Heart left ventricle (tissue), 16 donors: ENCODE data around the gene DHX29. TPM values are rescaled to one million over a fixed set of nuclear protein-coding genes. Genes with fewer than 3 reads are reported as not detected.

Experiments used
- ATAC-seq, 4 donors: fragments of 200-7000 bp; cut with Tn5 transposase; one replicate each; pipeline ENCODE4 v1.9.1; 2020 to 2022; ENCODE audit warnings: moderate library complexity in 4 of 4, mild to moderate bottlenecking in 3 of 4, moderate number of reproducible peaks in 1 of 4
- DNase-seq, 5 donors: peaks; one replicate each; pipeline ENCODE4 v3.0.0-alpha.2; 2020
- H3K27ac ChIP-seq, 12 donors: fragments of 200-600 bp; sonication (generic) in 4 of 12; one replicate each; pipeline versions ENCODE4 v1.5.0 to v1.8.0; 2016 to 2022; ENCODE audit warnings: mild to moderate bottlenecking in 2 of 12
- H3K27me3 ChIP-seq, 9 donors: fragments of 200-600 bp; sonication (generic) in 2 of 9; one replicate each; pipeline versions ENCODE4 v1.5.1 to v1.8.0; 2016 to 2022; ENCODE audit warnings: mild to moderate bottlenecking in 3 of 9
- H3K36me3 ChIP-seq, 9 donors: fragments of 200-600 bp; sonication (generic) in 2 of 9; one replicate each; pipeline versions ENCODE4 v1.5.0 to v1.8.0; 2018 to 2022; ENCODE audit warnings: mild to moderate bottlenecking in 2 of 9
- H3K4me1 ChIP-seq, 12 donors: fragments of 200-600 bp; sonication (generic) in 4 of 12; one replicate each; pipeline versions ENCODE4 v1.5.0 to v1.8.0; 2016 to 2022; ENCODE audit warnings: mild to moderate bottlenecking in 3 of 12
- H3K4me3 ChIP-seq, 12 donors: fragments of 200-600 bp; sonication (generic) in 4 of 12; one replicate each; pipeline versions ENCODE4 v1.5.0 to v1.8.0; 2017 to 2022; ENCODE audit warnings: mild to moderate bottlenecking in 9 of 12, moderate library complexity in 4 of 12
- H3K9me3 ChIP-seq, 12 donors: fragments of 200-600 bp; sonication (generic) in 4 of 12; one replicate each; pipeline versions ENCODE4 v1.5.0 to v1.8.0; 2016 to 2022; ENCODE audit warnings: mild to moderate bottlenecking in 1 of 12
- POLR2A ChIP-seq, 2 donors: fragments of 450-650 bp; IDR thresholded peaks; one replicate each; pipeline ENCODE4 v1.6.1; 2017; ENCODE audit warnings: antibody characterized with exemption in 2 of 2, mild to moderate bottlenecking in 2 of 2, moderate library complexity in 2 of 2
- WGBS, 4 donors: extraction: QIAGEN DNeasy Blood & Tissue Kit in 2 of 4; methylation state at CpG; one replicate each; pipeline versions ENCODE4 v1.1.5 to v1.1.7; 2013 to 2018; 5-methylcytosine and 5-hydroxymethylcytosine counted together
- intact Hi-C, 10 donors: fragments of 100-400 bp; cut with DNase I; formaldehyde crosslinking; loops; one replicate each; pipeline versions ENCODE4 v1.11.1 to v1.14.2; 2022
- polyA plus RNA-seq, 2 donors: library from polyadenylated mRNA; stranded (reverse); fragments of 200-250 nt; gene quantifications; one replicate each; pipeline ENCODE4 v1.2.3, GENCODE V29; 2013
- total RNA-seq, 9 donors: library from RNA; depleted of rRNA in 2 of 9; stranded (reverse); fragments of >200 nt in 2 of 9; fragmentation: NEBNext Ultra II Directional in 3 of 9; extraction: Animal tissue kit (Norgen Biotek cat#: 25700) in 3 of 9; gene quantifications; one replicate each; pipeline versions ENCODE4 v1.1.0 to v1.2.4, GENCODE V29; 2016 to 2023
- TF ChIP-seq, protein P1 (sequence below), 12 donors: fragments of 200-600 bp; sonication (generic) in 4 of 12; IDR thresholded peaks; one replicate each; pipeline versions ENCODE4 v1.5.0 to v1.8.0; 2018 to 2022; ENCODE audit warnings: antibody characterized with exemption in 12 of 12, mild to moderate bottlenecking in 5 of 12
- donor health status: ischemic (EF 13 %, LVEDD 7.1; RV severe dilation, severe dysfunction).
- donor health status: healthy with polysubstance abuse.
- donor health status: DM: no; HTN: yes; CAD: no.
- donor health status: DM: no; HTN: no; CAD: no.
- donor health status: ischemic (EF 25% LVEDD 6.9; RV normal size, moderate dysfunction).
- donor health status: ischemic (EF 25% LVEDD 5.7; RV mildly dilated, moderate dysfunction).
- donor health status: healthy.
- donor health status: DM: yes; HTN: yes; CAD: no.
- donor health status: ischemic (EF 35%, LVEDD 5.7; RV mildly dilated, moderate dysfunction).
- donor health status: nonischemic (EF 11% LVEDD 7.7; RV severe dilation, severe dysfunction).
- donor health status: DM: yes; HTN: yes; CAD: no.
- donor health status: PGD.
- donor health status: ischemic (EF 29% LVEDD 5.4; RV normal size, mild dysfunction).
- donor health status: nonischemic (EF 23%, LVEDD 6.1; RV moderate dilation, normal function).

The DHX29 gene
- total and polyA plus RNA-seq, 11 donors: 5.1 to 26.8 (median 22.1) TPM

DNA sequence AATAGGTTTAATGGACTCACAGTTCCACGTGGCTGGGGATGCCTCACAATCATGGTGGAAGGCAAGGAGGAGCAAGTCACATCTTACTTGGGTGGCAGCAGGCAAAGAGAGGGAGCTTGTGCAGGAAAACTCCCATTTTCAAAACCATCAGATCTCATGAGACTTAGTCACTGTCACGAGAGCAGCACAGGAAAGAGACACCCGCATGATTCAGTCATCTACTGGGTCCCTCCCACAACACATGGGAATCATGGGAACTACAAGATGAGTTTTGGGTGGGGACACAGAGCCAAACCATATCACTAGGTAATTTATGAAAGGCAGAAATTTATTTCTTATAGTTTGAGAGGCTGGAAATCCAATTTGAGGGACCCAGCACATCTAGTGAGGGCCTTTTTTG lies 40.3 kb upstream of the DHX29 start:
- Histone ChIP-seq H3K4me1 (no peaks in the 10 kb centered on the region), H3K27me3 (no peaks in the 10 kb centered on the region), H3K4me3 (no peak overlapping the region), H3K27ac (no peak overlapping the region), H3K36me3 (peaks cover 0 to 97% (median 92%) of the 10 kb centered on the region in 9 donors), H3K9me3 (no peaks in the 10 kb centered on the region)
- no peak for TF ChIP-seq POLR2A (IDR thresholded peaks at IDR 0.05)
- TF ChIP-seq, protein P1, sequence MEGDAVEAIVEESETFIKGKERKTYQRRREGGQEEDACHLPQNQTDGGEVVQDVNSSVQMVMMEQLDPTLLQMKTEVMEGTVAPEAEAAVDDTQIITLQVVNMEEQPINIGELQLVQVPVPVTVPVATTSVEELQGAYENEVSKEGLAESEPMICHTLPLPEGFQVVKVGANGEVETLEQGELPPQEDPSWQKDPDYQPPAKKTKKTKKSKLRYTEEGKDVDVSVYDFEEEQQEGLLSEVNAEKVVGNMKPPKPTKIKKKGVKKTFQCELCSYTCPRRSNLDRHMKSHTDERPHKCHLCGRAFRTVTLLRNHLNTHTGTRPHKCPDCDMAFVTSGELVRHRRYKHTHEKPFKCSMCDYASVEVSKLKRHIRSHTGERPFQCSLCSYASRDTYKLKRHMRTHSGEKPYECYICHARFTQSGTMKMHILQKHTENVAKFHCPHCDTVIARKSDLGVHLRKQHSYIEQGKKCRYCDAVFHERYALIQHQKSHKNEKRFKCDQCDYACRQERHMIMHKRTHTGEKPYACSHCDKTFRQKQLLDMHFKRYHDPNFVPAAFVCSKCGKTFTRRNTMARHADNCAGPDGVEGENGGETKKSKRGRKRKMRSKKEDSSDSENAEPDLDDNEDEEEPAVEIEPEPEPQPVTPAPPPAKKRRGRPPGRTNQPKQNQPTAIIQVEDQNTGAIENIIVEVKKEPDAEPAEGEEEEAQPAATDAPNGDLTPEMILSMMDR (IDR thresholded peaks at IDR 0.05): no peak
- ATAC-seq: no peak
- DNase-seq: no peak
- 74 to 86% (median 83%) methylated on average over 3 of the region's 3 CpGs for WGBS, 4 donors
- intact Hi-C loops: loop anchor here in 5 of 10 donors (2.0 to 10.0 kb wide), 4 partner anchors 55 to 345 kb away; no protein-coding TSS in a partner anchor

DNA sequence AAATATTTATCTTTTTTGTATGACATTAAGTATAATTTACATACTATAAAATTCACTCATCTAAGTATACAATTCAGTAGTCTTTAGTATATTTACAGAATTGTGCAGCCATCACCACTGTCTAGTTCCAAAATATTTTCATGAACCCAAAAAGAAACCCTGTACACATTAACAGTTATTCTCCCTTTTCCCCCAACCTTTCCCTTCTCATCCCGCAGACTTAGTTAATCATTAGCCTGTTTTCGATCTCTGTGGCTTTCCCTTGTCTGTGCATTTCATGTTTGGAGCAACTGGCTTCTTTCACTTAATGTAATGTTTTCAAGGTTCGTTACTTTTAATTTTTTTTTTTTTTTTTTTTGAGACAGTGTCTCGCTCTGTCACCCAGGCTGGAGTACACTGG lies 37.8 kb upstream of the DHX29 start:
- Histone ChIP-seq H3K4me3 (no peak overlapping the region), H3K27me3 (no peaks in the 10 kb centered on the region), H3K27ac (no peak overlapping the region), H3K4me1 (no peaks in the 10 kb centered on the region), H3K9me3 (no peaks in the 10 kb centered on the region), H3K36me3 (peaks cover 0 to 96% (median 90%) of the 10 kb centered on the region in 9 donors)
- WGBS, 4 donors: 92 to 96% (median 94%) methylated on average over 4 of the region's 4 CpGs
- intact Hi-C loops: loop anchor here in 6 of 10 donors (2.0 to 10.0 kb wide), 5 partner anchors 57 to 347 kb away; no protein-coding TSS in a partner anchor
- TF ChIP-seq, protein P1 (IDR thresholded peaks at IDR 0.05): no peak
- DNase-seq: no peak
- ATAC-seq: no peak

DNA sequence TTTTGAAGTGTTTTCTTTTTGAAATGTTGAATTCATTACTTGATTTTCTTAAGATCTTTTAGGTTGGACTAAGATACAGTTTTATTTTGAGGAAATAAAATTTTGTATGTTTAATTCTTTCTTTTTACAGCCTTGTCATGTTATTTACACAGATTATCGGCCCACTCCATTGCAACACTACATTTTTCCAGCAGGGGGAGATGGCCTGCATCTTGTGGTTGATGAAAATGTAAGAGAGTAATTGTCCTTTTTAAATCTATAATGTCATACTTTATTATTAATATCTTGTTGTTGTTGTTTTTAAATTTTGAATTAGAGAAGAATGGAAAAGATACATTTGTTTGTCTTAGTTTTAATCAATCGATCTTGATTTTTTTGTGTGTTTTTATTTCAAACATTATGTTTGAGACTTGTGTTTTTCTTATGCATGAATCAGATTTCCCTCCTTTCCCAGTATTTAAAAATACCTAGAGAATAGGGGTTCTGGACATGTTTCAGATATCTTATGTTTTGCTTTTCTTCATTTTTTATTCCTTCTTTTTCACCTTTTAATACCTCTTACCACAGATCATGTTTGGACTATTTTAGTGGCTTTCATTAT lies 37.0 kb upstream of the DHX29 start:
- H3K4me3 ChIP-seq: no peak overlapping the region
- ATAC-seq (peak in 1 of 4 donors; percentile 34), DNase-seq (peak in 2 of 5 donors; percentile 32 to 42)
- H3K27me3 ChIP-seq: no peaks in the 10 kb centered on the region
- intact Hi-C loops: loop anchor here in 6 of 10 donors (2.0 to 10.0 kb wide), 4 partner anchors 60 to 348 kb away; no protein-coding TSS in a partner anchor
- peaks cover 0 to 96% (median 82%) of the 10 kb centered on the region in 9 donors for H3K36me3 ChIP-seq
- TF ChIP-seq, protein P1 (IDR thresholded peaks at IDR 0.05): peak; percentile 79 to 92 (median 88)
- TF ChIP-seq POLR2A (IDR thresholded peaks at IDR 0.05): no peak
- H3K4me1 ChIP-seq: no peaks in the 10 kb centered on the region
- no peak overlapping the region for H3K27ac ChIP-seq
- H3K9me3 ChIP-seq: no peaks in the 10 kb centered on the region
- WGBS, 4 donors: 34 to 43% (median 41%) methylated on average over 2 of the region's 2 CpGs

DNA sequence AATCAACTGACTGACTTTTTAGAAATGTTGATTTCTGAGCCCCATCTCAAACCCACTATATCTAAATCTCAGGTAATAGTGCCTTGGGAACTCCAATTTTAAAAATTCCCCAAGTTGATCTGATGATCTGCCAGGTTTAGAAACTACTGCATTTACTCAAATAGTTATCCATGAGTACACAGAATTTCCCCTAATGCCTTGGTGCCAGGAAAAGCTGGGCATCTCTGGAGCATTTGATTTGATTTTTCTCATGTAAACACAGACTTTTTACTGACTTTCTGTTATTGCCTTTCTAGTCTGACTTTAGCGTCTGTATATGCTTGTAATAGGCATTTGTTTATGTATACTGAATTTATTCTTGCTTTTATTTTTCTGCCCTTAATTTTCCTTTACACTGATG lies 36.1 kb upstream of the DHX29 start:
- Histone ChIP-seq H3K27ac (no peak overlapping the region), H3K27me3 (no peaks in the 10 kb centered on the region), H3K4me1 (peaks cover 0 to 7% (median 0%) of the 10 kb centered on the region in 12 donors), H3K4me3 (no peak overlapping the region), H3K9me3 (no peaks in the 10 kb centered on the region), H3K36me3 (peaks cover 0 to 87% (median 73%) of the 10 kb centered on the region in 9 donors)
- TF ChIP-seq POLR2A (IDR thresholded peaks at IDR 0.05): no peak
- TF ChIP-seq, protein P1 (IDR thresholded peaks at IDR 0.05): no peak
- 73 to 86% (median 85%) methylated on average over 1 of the region's 1 CpG for WGBS, 4 donors
- intact Hi-C loops: loop anchor here in 7 of 10 donors (2.0 to 10.0 kb wide), 4 partner anchors 61 to 349 kb away; no protein-coding TSS in a partner anchor
- DNase-seq (no peak), ATAC-seq (no peak)
